Endothelial cell of hepatic sinusoid (primary cell): ENCODE results near the gene NAALADL2.
"Not testable (repeated sequence)": the region's sequence is repeated elsewhere in the genome, so short reads cannot be mapped to it uniquely, and the experiment has no call there.

Experiments used
- in situ Hi-C: cut with HindIII; loops from 2 replicates; pipeline ENCODE4 v1.10.0; 2017; ENCODE audit warnings: low sequenced_read_pairs

The NAALADL2 gene

GRCh38 chr3:175404621-175405020, 545.5 kb downstream of the NAALADL2 start:
- in situ Hi-C loops = no loop called here

- in situ Hi-C loops = no loop called here
Observed at GRCh38 chr3:175410251-175410650, 551.1 kb downstream of the NAALADL2 start.

DNA sequence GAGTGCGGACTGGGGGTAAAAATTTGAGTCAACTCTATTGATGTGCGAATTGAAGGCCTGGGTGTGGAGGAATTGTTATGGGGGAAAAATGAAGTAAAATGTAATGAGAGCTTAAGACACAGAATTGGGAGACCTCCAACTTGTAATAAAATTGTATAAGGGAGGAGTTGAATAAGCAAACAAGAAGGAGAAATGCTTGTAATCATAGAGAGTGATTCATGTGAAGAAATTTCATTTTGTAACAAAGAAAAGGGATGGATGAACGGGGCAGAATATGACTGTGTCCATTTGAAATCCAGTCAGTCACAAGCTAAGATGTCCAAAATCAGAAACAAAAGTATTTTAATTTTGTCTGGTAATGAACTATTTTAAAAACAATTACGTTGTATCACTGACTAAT, 552.3 kb downstream of the NAALADL2 start:
- in situ Hi-C loops = no loop called here

GRCh38 chr3:175411946-175412345, 552.8 kb downstream of the NAALADL2 start:
- in situ Hi-C loops = no loop called here

GRCh38 chr3:175413926-175414325, 554.8 kb downstream of the NAALADL2 start:
- in situ Hi-C loops = no loop called here

GRCh38 chr3:175416600-175416999, 557.5 kb downstream of the NAALADL2 start:
- in situ Hi-C loops = no loop called here

GRCh38 chr3:175417426-175417825, 558.3 kb downstream of the NAALADL2 start:
- in situ Hi-C loops = no loop called here

GRCh38 chr3:175421902-175422301, 562.8 kb downstream of the NAALADL2 start:
- in situ Hi-C loops = no loop called here

DNA sequence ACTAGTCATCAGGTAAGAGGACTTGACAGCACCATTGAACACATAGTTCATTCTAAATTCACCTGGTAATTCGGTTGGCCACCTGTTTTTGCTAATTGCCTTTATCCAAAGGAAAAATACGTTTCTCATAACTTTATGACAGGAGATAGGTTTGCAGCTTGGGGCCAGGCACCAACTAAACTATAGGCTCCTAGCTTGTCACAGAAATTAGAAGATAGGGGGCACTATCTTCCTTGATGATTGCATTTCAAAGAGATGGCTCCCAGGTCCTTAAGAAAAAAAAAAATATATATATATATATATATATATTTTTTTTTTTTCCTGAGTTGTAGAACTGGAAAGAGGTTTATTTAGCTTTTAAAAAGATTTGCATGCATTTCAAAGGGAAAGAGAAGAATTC, 563.6 kb downstream of the NAALADL2 start:
- in situ Hi-C loops = no loop called here

- in situ Hi-C loops = not testable (repeated sequence)
Observed at GRCh38 chr3:175423848-175424247, 564.7 kb downstream of the NAALADL2 start.

- in situ Hi-C loops = no loop called here
Observed at GRCh38 chr3:175426805-175427204, 567.7 kb downstream of the NAALADL2 start.

DNA sequence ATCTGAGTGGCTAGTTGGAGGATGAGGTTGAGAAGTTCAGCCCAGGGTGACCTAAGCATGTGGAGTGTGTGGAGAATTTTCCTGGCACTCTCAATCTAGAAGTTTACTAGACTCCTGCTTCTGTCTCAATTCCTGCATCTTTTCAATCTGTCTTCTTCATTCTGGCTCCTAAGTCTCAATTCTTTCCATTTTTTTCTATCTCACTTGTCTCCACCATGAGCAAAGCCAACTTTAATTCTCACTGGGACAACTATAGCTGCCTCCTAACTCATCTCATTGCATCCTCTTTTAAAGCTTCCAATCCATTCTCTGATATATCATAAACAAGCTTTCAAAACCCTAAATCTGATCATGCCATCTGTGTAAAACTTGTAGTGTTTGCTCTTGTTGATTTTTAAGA, 569.3 kb downstream of the NAALADL2 start:
- in situ Hi-C loops = no loop called here

DNA sequence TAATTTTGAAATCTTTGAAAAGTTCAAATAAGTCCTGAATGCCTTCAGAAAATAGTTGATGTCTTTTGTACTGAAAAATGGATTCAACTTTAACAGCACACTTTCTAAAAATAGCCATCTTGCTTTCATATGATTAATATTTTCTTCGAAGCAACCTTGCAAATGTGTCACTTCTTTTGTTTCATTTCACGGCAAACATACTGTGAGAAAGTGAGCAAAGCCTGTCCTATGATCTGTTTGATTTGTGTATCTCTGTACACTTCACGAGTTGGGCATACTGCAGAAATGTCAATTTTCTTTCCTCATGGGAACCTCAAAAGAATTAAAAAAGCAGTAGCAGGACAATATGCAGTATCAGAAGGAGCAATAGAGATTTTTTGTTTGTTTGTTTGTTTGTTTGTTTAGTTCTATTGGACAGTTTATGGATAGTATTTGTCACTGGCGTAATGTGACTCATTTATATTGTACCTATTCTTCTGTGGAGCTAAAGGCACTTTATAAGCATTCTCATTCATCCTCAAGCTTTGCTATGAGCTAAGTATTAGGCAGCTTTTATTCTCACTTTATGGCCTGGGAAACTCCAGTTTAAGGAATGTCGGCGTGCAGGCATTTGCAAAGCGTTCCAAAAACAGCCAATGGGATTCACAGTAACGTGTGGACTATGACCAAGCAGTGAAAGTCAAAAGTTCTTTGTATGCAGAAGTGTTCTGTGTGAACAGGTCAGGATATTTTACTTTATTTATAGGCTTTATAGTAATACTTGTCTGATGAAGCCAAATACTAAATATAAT, 572.0 kb downstream of the NAALADL2 start:
- in situ Hi-C loops = no loop called here

DNA sequence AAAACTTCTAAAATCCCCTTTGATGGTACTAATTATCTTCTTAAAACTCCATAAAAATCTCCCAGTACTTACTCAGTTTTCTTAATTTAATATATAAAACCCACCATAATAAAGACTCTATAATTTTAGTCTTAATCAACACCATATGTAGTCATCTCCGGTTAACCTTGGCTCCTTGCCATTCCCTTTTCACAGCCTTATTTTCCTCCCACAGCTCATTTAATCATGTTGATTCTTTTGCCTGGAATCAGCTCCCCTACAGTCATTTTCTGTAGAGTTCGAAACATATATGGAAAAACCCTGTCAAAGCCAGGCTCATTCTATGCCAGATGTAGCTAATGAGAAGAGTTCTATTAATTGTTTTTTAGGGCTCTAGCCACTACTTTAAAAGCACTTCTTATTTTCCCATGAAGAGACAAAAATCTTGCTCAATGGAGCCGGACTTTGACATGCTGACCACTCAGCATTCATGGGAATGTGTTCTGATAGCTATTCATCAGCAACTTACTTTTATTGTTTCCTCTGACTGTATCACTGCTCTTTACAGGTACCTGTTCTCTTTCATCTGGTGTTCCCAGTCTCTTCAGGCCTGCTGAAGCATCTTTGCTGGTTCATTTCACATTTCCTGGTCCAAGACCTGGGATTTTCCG, 573.4 kb downstream of the NAALADL2 start:
- in situ Hi-C loops = no loop called here

- in situ Hi-C loops = no loop called here
Observed at GRCh38 chr3:175433026-175433674, 574.0 kb downstream of the NAALADL2 start.

GRCh38 chr3:175434561-175434960, 575.4 kb downstream of the NAALADL2 start:
- in situ Hi-C loops = no loop called here

DNA sequence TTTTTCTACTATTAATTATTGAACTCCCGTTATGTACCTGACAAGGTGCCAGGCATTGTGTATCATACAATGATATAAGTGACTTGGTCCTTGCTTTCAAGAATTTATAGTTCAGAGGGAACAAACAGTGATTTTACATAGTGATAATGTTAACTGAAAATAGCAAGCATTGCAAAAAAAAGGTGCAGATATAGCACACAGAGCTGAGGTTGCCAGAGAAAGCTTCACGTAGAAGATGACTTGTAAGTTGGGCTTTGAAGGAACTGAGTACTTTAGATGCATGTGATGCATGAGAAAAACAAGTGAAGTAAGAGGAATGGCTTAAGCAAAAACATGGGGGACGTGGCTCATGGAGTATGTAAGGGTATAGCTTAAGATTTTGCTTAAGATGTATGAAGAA, 584.5 kb downstream of the NAALADL2 start:
- in situ Hi-C loops = no loop called here

GRCh38 chr3:175445741-175446140, 586.6 kb downstream of the NAALADL2 start:
- in situ Hi-C loops = no loop called here

DNA sequence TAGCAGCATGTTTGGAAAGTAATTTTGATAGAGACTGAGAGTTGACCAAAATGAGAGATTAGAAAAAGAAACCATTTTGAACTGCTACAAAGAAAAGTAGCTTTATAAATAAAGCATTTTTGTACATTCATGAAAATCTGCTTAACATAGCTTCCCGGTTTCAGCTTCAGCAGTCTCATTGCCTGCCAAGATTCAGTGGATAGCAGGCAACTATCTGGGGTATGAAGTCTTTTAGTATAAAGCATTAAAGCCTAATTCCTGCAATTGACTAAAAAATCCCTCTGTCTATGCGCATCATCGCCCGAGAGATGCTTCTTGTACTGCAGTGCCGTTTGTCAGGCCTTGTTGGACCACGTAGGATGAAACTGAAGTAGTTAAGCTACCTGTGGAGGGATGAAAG, 588.4 kb downstream of the NAALADL2 start:
- in situ Hi-C loops = no loop called here

DNA sequence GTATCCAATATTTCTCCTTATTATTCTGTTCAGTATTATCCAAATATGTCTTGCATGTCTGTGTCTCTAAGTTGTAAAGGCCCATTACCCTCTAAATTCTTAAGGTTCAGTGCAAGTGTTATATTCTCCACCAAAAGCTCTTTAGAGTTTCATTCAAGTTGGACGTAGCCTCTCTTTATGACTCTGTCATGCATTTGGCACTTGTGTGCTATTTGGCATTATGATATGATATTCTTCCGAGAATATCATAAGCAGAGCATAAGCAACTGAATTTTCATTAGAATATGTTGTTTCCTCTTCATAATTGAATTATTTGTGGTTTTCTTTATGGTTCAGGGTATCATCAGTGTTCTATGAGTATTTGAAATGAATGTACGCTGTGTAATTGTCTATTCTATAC, 594.2 kb downstream of the NAALADL2 start:
- in situ Hi-C loops = no loop called here

DNA sequence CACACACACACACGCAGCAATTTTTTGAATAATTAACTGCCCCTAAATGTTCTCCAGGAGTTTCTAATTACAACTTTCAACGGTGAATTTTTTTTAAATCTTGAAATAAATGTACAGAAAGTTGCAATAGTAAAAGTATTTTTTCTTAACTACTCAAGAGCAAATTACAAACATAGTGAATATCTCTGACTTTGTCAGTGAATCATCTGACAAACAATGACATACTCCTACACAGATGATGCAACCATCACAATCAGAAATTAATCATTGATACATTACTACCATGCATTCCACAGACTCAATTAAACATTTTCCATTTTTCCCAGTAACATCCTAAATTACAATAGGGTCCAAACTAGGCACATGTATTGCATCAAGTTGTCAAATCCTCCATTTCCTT, 597.3 kb downstream of the NAALADL2 start:
- in situ Hi-C loops = no loop called here

GRCh38 chr3:175457301-175457700, 598.2 kb downstream of the NAALADL2 start:
- in situ Hi-C loops = no loop called here
